ENCODE measurements around the gene IMMP2L. TPM values are rescaled to one million over a fixed set of nuclear protein-coding genes. Genes with fewer than 3 reads are reported as not detected.

The IMMP2L gene
- total RNA-seq, 1 donor from 2014 or later: 21.5 TPM

- H3K27me3 Mint-ChIP-seq (ENCODE audit: insufficient read depth, low read depth): no peaks in the 10 kb centered on the region
Observed at GRCh38 chr7:111145472-111145871, 416.8 kb downstream of the IMMP2L start.

GRCh38 chr7:111140091-111140865, 422.0 kb downstream of the IMMP2L start:
- H4K20me1 ChIP-seq (ENCODE audit: low read depth): no peaks in the 10 kb centered on the region
- no peaks in the 10 kb centered on the region for H3K9me3 ChIP-seq (ENCODE audit: low read depth)
- H3K79me2 ChIP-seq (ENCODE audit: low read depth): no peaks in the 10 kb centered on the region
- peaks cover 27% of the 10 kb centered on the region for H3K4me1 ChIP-seq
- no peak for TF ChIP-seq EZH2 (IDR thresholded peaks at IDR 0.05)
- TF ChIP-seq CTCF (IDR thresholded peaks at IDR 0.05): no peak
- TF ChIP-seq EZH2phosphoT487 (IDR thresholded peaks at IDR 0.05): no peak
- H3K9ac ChIP-seq: no peak overlapping the region
- H2AFZ ChIP-seq (replicated peaks): no peak overlapping the region
- no peak overlapping the region for H3K4me3 ChIP-seq
- no peaks in the 10 kb centered on the region for H3K36me3 ChIP-seq
- Mint-ChIP-seq H3K27ac (no peak overlapping the region), H3K9me3 (no peaks in the 10 kb centered on the region), H3K4me3 (no peak overlapping the region), H3K36me3 (no peaks in the 10 kb centered on the region), H3K4me1 (peaks cover 15% of the 10 kb centered on the region), H3K27me3 (ENCODE audit: insufficient read depth, low read depth) (no peaks in the 10 kb centered on the region)
- H3K27ac ChIP-seq: peak overlapping the region; percentile 53
- DNase-seq (ENCODE audit: low spot score): no peak
- no peak overlapping the region for H3K4me2 ChIP-seq
- no peaks in the 10 kb centered on the region for H3F3A ChIP-seq (ENCODE audit: low read depth)
- no peaks in the 10 kb centered on the region for H3K27me3 ChIP-seq

More at GRCh38 chr7:111145472-111145871, 416.8 kb downstream of the IMMP2L start:
- Histone ChIP-seq H3K4me3 (no peak overlapping the region), H3K4me2 (no peak overlapping the region), H3K9ac (no peak overlapping the region), H3K27ac (no peak overlapping the region), H3K9me3 (ENCODE audit: low read depth) (no peaks in the 10 kb centered on the region), H2AFZ (replicated peaks) (no peak overlapping the region), H3K79me2 (ENCODE audit: low read depth) (no peaks in the 10 kb centered on the region), H3K27me3 (no peaks in the 10 kb centered on the region), H3K4me1 (peaks cover 4% of the 10 kb centered on the region), H4K20me1 (ENCODE audit: low read depth) (no peaks in the 10 kb centered on the region), H3F3A (ENCODE audit: low read depth) (no peaks in the 10 kb centered on the region), H3K36me3 (no peaks in the 10 kb centered on the region)
- TF ChIP-seq EZH2phosphoT487 (IDR thresholded peaks at IDR 0.05) (no peak), CTCF (IDR thresholded peaks at IDR 0.05) (no peak), EZH2 (IDR thresholded peaks at IDR 0.05) (no peak)
- no peak for DNase-seq (ENCODE audit: low spot score)
- Mint-ChIP-seq H3K27ac (no peak overlapping the region), H3K9me3 (no peaks in the 10 kb centered on the region), H3K4me3 (no peak overlapping the region), H3K36me3 (no peaks in the 10 kb centered on the region), H3K4me1 (peaks cover 2% of the 10 kb centered on the region)

GRCh38 chr7:111138586-111138985, 423.7 kb downstream of the IMMP2L start:
- Mint-ChIP-seq H3K4me3 (no peak overlapping the region), H3K27ac (no peak overlapping the region), H3K36me3 (no peaks in the 10 kb centered on the region), H3K4me1 (peaks cover 15% of the 10 kb centered on the region), H3K27me3 (ENCODE audit: insufficient read depth, low read depth) (no peaks in the 10 kb centered on the region), H3K9me3 (no peaks in the 10 kb centered on the region)
- Histone ChIP-seq H3K9ac (no peak overlapping the region), H3F3A (ENCODE audit: low read depth) (no peaks in the 10 kb centered on the region), H3K9me3 (ENCODE audit: low read depth) (no peaks in the 10 kb centered on the region), H4K20me1 (ENCODE audit: low read depth) (no peaks in the 10 kb centered on the region), H3K27me3 (no peaks in the 10 kb centered on the region), H2AFZ (replicated peaks) (no peak overlapping the region), H3K4me1 (peaks cover 27% of the 10 kb centered on the region), H3K4me3 (no peak overlapping the region), H3K4me2 (no peak overlapping the region), H3K36me3 (no peaks in the 10 kb centered on the region), H3K27ac (no peak overlapping the region), H3K79me2 (ENCODE audit: low read depth) (no peaks in the 10 kb centered on the region)
- no peak for DNase-seq (ENCODE audit: low spot score)
- no peak for TF ChIP-seq EZH2phosphoT487 (IDR thresholded peaks at IDR 0.05)
- TF ChIP-seq CTCF (IDR thresholded peaks at IDR 0.05): no peak
- no peak for TF ChIP-seq EZH2 (IDR thresholded peaks at IDR 0.05)
